Activated naive CD4-positive, alpha-beta T cell (primary cell): ENCODE measurements around the gene FRS2.
A peak's percentile ranks its signal among the peaks of the same experiment; 100 is the strongest.
"Not testable (repeated sequence)": the region's sequence is repeated elsewhere in the genome, so short reads cannot be mapped to it uniquely, and the experiment has no call there.

Experiments
- DNase-seq, 4 experiments: peaks; one replicate each; lab custom pipeline; 2025; lab: John Stamatoyannopoulos, UW

Gene FRS2

GRCh38 chr12:69470189-69471075 is at the start of gene FRS2:
FRS2 (plus strand) TSS chr12:69470388; CDS start chr12:69569031, 98,643 bp downstream.
- peak; percentile 46 to 82 (median 62) for DNase-seq

GRCh38 chr12:69421548-69421947 is 48.6 kb upstream of the FRS2 start:
- no peak for DNase-seq

DNA sequence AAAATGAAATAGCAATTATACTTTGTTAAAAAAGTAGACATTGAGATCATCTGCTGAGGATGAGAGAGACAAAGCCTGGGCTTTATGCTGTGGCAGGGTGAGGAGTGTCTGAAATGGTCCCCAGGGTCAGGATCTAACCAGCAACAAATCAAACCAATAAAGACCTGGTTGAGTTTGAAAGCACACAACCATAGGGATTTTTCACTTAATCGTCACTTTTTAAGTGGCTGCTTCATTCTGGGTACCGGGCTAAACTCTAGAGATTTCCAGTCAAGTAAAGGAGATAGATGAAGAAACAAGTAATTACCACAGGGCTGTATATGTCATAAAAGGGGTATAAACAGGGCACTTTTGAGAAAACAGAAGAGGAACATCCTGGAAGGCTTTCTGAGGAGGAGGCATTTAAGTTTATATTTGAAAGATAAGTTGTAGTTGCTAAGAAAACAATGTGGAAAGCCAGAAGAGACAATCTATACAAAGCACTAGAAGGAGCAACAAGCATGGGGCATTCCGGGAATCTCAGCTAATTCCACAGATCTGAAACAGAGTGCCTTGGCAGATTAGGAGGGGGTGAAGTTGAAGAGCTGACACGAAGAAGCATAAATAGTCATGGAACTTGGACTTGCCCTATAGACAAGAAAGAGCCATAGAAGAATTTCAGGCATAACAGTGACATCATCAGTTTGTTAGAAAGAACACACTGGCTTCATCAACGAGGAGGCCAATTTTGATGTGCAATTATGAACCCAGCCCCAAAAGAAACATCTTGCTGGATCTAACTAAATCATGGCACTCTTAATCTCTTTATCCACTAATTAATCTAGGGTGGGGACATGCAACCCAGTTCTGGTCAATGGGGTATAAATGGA is 46.9 kb upstream of the FRS2 start:
- no peak for DNase-seq

GRCh38 chr12:69425417-69425816 is 44.8 kb upstream of the FRS2 start:
- DNase-seq = no peak

DNA sequence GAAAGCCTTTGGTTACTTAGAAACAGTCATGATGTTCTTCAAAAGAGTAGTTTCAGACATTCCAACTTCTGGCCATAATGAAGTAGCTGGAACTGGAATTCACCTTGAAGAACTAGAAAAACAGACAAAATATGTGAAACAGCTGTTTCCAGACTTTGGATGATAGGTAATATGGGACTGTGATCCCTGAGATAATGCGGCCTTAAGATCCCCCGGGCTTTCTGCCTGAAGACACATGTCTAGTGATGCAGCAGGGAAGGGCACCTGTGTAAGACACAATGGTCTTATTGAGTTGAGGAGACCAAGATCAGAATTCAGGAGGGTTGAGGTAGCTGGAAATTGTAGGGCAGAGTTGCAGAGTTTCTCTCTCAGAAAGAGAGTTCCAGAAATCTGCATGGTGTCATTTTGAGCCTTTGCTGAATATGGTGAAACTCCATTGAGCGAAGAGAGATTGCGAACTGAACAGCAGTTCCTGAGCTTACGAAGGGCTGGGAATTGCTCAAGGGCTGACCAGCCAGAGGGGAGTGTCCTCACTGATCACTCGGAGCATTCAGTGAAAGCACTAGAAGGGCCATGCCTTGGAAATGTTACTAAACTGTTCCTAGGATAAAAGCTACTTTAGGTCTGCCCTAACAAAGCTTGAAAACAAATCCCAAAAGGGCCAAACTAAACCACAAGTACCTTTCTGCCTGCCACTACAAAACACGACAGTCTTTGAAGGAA is 41.7 kb upstream of the FRS2 start:
- DNase-seq = no peak

- no peak for DNase-seq
Measured at GRCh38 chr12:69430942-69431590, 39.1 kb upstream of the FRS2 start.

GRCh38 chr12:69431591-69432222 is 38.5 kb upstream of the FRS2 start:
- DNase-seq = no peak

DNA sequence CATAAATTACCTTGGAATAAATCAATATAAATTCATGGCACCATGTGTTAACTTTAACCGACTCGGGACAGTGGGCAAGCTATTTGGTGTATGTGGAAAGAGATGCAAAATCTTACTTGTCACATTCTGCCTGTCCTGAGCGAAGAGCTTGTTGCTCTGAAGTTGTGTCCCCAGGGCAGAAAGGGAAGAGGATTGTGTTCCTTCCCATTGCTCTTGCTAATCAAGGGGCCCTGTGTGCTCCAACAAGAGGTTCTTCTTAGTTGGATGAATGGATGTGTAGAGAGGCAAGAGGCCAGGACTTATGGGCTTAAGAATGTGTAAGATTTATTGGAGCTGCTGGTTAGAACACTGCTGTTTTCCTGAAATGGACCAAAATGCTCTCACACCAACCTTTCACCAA is 36.5 kb upstream of the FRS2 start:
- no peak for DNase-seq

- no peak for DNase-seq
Measured at GRCh38 chr12:69435644-69436043, 34.5 kb upstream of the FRS2 start.

DNA sequence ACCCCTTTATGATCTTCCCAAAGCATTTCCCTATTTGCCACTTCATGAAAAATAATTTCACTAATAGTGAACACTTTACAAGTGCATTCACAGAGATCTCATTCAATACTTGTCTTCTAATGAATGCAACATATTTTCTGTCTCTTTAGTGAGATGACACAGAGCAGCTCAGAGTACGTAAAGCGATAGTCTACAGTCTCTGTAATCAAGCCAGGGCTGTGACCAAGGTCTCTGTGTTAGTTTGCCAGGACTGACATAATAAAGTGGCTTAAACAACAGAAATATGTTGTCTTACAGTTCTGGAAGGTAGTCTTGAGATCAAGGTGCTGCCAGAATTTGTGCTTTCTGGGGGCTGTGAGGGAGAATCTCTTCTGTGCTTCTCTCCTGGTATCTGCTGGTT is 33.1 kb upstream of the FRS2 start:
- no peak for DNase-seq

DNA sequence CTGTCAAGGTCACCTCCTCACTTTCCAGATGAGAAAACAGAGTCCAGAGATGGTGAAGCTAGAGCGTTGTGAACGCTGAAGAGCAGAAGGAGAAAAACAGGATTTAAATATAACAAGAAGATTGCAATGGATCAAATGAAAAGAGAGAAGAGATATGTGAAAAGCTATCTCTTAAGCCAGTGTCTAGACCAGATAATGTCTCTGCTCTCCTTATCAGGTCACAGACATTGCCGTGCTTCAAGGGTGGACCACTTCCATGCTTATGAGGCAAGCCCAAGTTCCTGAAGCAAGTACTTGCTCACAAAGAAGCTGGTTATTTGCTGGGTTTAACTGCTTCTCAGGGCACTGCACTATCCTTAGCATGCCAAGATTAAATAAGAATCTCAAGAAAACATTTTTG is 31.6 kb upstream of the FRS2 start:
- DNase-seq = no peak

- DNase-seq = no peak
Measured at GRCh38 chr12:69440016-69440415, 30.2 kb upstream of the FRS2 start.

DNA sequence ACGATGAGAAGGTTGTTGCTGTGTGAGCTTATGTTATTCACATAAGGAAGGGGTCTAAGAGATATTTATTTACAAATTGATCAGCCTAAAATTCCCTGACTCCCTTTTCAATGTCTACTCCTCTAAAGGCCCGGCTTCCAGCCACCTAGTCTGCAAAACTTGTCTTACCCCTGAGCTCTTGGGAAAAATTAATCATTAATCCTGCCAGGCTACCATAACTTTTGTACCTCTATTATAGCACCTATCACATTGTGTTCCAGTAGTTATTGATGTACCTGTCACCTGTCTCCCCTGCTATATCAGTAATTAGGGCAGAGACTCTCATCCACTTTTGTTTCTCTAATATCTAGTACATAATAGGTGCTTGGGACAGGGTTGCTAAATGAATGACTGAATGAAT is 29.3 kb upstream of the FRS2 start:
- DNase-seq = no peak

DNA sequence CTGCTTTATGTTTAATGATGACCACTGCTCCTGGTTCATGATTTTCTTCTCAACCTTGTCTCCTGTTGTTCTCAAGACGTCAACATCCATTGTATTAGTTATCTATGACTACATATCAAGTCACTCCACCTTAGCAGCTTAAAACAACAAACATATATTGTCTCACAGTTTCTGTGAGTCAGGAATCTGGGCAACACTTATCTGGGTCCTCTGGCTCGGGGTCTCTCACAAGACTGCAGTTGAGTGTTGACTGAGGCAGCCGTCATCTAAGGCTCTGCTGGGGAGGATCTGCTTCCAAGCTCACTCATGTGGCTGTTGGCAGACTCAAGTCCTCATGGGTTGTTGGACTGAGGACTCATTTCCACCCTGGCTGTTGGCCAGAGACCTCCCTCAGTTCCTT is 27.3 kb upstream of the FRS2 start:
- no peak for DNase-seq

DNA sequence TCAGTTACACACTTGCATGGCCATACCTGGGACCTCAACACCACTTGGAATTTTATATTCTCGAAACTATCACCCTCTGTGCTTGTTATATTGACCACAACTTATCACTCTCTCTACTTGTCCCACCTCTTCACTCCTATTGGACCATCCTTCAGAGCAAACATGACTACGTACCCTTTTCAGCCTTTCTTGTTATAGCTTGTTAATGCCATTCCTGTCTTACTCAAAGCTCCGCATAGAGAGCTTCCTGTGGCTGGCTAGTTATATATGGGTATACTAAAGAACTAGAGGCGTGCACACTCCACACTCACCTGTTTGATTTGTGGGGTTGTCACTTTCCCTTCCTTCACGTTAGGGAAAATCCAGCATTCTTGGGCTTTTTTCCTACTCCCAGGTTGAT is 26.3 kb upstream of the FRS2 start:
- DNase-seq = no peak

DNA sequence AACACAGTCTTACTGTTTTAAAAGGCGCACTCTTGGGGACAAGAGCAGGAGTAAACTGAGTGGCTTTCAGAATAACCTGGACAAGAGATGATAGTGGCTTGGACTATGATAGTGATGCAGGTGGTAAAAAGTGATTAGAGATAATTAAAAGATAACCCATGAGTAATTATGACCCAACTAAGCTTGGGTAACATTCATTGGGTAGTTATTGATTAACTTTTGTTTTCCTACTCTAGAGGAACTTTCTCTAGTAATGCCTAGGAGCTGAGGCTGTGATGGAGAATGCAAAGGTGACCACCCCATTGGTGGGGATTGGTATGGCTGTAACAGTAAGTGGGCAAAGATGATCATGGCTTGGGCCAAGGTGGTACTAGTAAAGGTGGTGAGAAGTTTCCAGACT is 22.3 kb upstream of the FRS2 start:
- DNase-seq = no peak

DNA sequence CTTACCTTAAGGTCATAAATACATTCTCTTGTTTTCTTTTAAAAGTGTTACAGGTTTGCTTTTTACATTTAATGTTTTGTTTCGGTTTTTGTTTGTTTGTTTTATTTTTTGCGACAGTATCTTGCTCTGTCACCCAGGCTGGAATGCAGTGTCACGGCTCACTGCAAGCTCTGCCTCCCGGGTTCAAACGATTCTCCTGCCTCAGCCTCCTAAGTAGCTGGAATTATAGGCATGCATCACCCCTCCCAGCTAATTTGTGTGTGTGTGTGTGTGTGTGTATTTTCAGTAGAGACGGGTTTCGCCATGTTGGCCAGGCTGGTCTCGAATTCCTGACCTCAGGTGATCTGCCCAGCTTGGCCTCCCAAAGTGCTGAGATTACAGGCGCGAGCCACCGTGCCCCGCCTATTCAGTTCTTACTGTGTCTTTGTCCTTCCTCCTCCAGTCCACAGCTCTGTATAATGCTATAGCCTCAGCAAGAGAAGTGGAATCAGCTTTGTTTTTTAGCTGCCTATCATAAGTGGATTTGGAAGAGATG is 17.5 kb upstream of the FRS2 start:
- DNase-seq = not testable (repeated sequence)

GRCh38 chr12:69456239-69456638 is 13.9 kb upstream of the FRS2 start:
- no peak for DNase-seq

GRCh38 chr12:69457433-69457832 is 12.8 kb upstream of the FRS2 start:
- DNase-seq = no peak

DNA sequence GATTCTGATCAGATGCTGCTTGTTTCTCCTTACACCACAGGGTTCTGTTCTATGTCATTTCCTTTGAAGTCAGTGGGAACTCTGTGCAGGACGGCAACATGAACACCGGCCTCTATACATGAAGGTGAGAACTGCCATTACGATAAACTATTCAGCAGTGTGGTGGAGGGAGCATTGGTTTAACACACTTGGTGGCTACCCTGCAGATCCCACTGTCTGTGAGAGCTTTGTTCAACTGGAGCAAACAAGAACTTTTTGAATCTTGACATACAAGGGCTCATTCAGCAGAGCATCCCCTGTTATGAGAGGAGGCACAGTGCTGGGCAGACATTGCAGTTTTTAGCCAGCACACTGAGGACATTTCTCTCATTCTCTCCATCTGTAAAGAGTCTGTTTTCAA is 10.7 kb upstream of the FRS2 start:
- DNase-seq = no peak

DNA sequence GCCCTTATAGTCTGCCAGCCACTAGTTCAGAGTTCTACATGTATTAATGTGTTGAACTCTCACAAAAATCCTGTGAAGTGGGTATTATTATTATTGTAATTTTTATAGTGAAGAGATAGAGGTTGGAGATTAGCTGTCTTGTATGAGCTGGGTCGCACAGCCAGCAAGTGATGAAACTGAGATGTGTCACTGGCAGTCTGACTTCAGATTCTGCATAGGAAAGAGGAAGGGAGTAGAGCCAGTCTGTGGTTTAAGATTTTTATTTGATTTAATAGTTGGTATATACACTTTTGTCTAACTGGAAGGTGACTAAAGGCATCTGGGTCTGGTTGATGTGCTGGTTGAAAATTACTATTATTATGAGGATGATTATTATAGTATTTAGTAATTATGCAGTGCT is 5.8 kb upstream of the FRS2 start:
- no peak for DNase-seq
